GM19452 (cell line): Measurements from ENCODE around the gene GMCL2.

Source experiments
- ATAC-seq: cut with Tn5 transposase; IDR thresholded peaks from one replicate; pipeline ENCODE4 v1.9.1; 2021; ENCODE audit not compliant: unreplicated experiment

The GMCL2 gene

DNA sequence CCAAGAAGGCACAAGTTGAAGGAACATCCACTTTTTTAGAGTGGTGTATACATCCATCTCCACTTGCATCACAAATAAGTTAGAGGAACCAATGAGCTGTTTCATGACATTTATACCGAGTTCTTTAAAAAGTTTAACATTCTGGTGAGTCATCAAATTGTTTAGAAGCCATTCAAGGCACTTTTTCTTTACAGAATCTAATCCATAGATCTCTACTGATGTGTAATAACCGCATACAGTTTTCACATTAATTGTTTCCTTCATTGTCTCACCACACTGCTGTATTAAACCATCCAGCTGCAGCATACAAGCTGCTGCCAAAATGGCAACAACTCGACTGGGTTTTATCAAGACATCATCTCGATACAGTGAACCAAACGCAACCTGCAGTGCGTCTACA is 744 bp downstream of the GMCL2 start:
- ATAC-seq = no peak

DNA sequence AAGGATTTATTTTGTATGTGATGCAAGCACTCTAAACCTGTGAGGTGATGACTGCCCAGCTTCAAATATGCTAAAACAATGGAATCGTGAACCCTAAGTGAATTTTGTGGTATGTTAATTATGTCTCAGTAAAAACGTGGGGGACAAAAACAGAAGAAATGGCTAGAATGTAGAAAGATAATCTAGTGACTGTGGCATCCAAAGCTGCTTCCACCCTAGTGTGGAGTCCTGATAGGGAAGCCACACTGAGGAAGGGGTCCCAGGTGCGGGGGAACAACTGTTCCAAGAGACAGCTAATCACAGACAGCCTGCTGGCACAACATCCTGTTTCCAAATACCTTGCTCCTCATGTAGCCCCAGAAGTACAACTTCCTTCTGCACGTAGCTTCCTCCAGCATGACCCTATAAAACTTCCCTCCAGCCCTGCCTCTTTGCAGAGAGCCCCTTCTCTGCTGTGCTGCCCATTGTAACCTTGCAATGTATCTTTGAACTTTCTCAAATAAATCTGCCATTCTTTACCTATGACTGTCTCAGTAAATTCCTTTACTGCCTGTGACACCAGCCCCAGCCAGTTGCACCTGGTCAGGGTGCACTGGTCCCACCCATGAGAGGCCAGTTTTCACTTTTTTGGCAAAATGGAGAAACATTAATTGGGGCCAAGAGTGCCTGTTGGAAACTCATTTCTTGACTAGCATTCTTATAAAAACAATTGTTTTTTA is 4.9 kb downstream of the GMCL2 start:
- no peak for ATAC-seq

DNA sequence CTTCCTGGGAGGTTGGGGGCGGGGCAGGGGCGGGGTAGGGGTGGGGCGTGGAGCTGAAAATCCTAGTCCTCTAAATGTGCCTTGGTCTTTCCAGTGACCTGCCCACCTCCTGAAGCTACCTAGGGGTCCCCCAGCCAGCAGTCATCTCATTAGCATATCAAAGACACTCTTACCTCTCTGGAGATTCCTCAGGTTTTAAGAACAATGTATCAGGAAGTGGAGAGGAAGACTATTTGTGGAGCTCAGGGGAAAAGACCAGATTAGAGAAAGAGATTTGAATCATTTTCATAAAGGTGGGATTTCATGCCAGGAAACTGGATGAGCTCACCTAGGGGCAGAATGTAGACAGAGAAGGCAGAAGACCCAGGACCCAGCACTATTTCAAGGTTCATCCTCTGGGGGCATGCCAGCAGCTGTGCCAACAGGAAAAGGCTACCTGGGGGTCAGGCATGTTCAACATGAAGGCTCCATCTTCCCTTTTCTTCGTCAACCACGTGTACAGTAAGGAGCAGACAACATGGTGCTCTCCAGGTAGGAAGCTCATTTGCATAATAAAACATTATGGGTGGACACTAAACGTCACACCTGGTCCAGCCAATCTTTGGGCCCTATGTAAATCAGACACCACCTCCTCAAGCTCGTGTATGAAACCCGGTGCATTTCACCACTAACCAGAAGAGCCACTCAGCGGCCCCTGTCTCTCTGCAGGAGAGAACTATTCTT is 6.9 kb downstream of the GMCL2 start:
- ATAC-seq = no peak

DNA sequence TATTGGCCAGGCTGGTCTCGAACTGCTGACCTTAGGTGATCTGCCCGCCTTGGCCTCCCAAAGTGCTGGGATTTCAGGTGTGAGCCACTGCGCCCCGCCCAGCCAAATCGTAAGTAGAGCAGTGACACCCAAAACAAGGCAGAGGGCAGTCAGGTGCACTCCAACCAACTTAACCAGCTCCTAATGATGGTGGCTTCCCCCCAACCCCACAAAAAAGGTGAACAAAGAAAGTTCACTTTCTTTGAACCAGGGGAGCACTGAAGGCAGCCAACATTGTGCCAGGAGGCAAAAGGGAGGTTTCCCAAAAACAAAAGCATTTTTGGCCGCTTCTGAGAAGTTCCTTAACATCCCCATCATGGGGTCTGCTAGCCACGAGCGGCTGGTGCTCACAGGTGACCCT is 9.6 kb downstream of the GMCL2 start:
- ATAC-seq = no peak

DNA sequence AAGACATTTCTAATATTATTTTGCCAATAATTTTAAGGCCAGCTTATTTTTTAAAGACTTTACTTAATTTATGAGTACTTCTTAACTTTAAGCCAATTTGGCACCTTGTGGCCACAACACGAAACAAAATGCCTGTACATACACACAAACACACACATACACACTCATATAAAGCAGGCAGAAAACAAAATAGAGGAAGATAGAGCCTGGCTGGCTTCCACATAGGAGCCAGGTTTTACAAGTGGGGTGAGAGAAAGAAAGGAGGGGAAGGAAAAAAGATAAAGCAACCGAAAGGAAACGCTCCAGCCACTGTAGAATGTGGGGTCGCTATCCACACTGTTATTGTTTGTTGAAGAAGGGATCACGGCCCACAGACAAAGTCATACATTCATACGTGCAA is 10.4 kb downstream of the GMCL2 start:
- no peak for ATAC-seq

DNA sequence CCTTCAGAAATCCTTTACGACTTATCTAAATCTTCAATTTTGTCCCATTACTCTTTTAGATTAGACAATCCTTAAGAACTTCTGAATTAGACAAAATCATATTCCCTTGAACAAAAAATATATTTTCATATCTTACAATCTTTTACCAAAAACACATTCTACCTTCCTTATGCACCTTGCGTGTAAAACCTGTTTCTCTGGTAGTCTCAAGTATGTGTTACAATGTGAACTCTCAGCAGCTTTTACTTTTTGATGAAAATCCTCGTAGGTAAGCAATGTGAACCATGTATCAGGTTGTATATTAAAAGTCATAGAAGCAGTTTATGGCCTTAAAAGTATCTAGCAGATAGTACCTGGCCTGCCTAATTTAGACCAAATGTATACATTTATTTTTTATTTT is 12.7 kb downstream of the GMCL2 start:
- no peak for ATAC-seq

DNA sequence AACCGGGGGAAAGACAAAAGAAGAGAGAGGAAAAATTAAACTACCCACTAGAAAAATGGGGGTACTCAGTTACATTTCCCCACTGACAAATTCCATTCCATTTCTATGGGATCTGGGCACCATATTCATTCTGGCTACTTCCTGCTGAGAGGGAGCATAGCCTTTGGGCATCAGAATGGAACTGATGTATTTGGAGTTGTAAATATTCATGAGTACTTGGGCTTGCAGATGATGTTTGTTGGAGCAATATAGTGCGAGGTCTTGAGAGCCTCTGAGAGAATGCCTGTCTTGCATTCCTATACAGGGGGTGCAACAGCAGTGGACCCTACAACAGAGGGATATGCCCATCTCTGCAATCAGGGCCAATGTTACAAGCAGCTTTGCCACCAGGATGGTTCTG is 16.7 kb downstream of the GMCL2 start:
- ATAC-seq = no peak

DNA sequence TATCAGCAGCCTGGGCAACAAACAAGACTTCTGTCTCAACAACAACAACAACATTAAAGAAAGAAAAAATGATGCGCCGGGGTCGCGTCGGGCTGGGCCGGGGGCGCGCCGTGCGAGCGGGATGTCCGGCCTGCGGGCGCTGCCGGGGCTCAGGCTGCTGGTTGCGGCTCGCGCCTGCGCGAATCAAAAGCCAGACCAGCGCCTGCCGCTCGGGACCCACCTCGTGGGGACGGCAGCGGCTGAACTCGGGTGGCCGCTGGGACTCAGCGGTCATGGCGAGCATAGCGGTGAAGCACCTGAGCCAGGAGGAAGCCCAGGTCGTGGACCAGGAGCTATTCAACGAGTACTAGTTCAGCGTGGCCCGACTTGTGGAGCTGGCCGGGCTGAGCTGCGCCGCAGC is 21.6 kb downstream of the GMCL2 start:
- ATAC-seq = no peak

DNA sequence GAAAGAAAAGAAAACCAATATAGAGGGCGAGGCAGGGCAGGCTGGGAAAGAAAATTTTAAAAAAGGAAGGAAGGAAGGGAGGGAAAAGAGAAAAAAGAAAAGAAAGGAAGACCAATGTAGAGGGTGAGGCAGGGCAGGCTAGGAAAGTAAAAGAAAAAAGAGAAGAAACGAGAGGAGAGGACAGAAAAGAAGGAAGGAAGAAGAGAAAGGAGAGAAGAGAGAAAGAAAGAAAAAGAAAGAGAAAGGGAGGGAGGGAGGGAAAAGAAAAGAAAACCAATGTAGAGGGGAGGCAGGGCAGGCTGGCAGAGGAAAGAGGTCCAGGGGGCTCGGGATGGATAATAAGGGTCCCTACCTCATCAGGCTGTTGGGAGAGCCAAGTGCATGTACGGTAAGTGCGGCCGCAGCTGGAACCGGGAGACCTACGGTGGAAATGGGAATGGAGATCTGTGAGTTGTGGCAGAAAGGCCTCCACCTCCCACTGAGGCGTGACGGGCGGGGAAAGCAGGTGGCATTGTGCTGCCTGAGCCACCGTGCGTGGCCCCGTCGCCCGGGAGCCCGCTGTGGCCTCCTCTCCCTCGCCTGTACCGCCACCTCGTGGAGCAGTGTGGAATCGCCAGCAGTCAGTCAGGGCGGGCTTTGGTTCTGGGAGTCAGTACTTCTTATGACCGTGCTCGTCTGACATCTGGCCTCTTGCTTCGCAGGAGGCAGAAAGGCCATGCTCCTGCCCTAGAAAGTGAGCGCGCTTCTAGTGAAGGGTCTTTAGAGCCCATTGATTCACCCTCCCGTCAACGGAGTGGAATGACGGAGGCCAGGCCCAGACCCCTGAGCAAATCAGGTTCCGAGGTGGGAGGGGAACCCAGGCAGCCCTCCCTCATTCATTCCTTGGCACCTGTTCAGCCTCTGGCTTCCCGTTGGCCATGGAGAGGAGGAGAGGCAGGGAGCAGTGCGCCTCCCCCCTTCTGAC is 23.1 kb downstream of the GMCL2 start:
- ATAC-seq = peak; percentile 90

DNA sequence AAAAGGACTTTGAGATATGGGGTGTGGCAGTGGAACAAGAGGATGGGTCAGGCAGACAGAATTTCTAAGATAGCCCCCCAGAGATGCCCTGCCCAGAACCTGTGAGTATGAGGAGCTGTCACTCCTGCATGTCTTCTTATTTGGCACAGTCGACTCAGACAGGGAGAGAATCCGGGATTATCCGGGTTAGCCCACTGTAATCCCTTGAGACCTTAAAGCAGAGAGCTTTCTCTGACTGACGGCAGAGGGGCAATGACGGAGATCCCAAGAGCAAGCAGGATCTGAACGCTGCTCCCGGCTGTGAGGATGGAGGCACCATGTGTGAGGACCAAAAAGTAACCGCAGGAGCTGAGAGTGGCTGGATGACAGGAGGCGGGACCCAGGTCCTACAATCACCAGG is 24.7 kb downstream of the GMCL2 start:
- no peak for ATAC-seq

DNA sequence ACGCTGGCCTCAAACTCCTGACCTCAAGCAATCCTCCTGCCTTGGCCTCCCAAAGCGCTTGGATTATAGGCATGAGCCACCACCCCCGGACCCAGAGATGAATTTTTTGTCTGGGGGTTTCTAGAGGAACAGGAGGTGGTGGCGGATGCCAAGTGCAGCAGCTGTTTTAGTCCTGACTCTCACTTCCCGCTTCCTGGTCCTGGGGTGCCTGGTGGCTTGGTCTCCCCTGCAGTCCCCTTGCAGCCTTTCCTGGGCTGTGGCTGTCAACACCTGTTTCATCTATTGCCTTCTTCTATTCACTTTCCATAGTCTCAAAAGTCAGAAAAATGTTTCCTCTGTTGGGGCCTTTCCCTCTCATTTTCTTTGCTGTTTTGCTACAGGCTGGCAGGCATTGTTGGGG is 27.0 kb downstream of the GMCL2 start:
- no peak for ATAC-seq

DNA sequence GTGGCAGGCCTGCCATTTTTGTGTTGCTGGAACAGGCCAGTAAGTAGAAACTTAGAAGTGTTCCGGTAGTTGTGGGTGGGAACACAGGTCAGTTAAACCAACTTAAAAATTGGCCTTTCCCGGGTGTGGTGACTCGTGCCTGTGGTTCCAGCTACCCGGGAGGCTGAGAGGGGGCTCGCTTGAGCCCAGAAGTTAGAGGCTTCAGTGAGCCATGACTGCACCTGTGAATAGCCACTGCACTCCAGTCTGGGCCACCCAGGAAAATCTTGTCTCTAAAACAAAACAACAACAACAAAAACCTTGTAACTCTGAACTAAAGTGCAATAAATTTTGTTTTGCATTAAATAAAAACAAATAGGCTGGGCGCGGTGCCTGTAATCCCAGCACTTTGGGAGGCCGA is 32.1 kb downstream of the GMCL2 start:
- ATAC-seq = no peak

DNA sequence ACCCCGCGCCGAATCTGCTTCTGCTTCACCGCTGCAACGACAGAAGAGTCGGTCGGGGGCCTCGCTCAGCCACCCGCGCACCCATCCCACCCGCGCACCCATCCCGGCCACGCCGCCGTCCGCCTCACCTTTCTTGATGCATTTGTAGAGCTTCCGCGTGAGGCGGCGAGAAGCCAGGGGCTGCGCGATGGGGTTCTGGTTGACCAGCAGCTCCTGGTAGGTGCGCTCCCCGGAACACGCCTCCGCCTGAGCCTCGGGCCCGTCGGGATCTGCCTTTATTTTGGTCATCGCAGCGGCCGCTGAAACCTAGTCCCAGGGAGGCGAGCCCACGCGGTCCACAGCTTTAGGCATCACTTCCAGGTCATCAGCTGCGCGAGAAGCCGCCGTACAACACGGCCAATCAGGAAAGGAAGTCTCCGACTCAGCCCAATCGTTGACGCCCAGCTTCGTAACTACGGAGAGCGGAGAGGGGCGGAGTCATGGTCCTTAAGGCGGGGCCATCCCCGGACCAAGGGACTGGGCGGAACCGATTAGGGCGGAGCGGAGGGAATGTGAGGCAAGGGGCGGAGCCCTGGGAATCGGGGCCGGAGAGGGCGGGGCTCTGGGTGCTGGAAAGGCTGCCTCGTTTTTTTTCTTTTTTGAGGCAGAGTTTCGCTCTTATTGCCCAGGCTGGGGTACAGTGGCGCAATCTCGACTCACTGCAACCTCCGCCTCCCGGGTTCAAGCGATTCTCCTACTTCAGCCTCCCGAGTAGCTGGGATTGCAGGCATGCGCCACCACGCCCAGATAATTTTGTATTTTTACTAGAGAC is 33.4 kb downstream of the GMCL2 start, which contains the start of gene NHP2:
TSS of gene NHP2 (minus strand) at position 356 of the 811 bp plus-strand sequence. CDS start at position 288, 68 bp downstream.
- peak; percentile 97 for ATAC-seq

DNA sequence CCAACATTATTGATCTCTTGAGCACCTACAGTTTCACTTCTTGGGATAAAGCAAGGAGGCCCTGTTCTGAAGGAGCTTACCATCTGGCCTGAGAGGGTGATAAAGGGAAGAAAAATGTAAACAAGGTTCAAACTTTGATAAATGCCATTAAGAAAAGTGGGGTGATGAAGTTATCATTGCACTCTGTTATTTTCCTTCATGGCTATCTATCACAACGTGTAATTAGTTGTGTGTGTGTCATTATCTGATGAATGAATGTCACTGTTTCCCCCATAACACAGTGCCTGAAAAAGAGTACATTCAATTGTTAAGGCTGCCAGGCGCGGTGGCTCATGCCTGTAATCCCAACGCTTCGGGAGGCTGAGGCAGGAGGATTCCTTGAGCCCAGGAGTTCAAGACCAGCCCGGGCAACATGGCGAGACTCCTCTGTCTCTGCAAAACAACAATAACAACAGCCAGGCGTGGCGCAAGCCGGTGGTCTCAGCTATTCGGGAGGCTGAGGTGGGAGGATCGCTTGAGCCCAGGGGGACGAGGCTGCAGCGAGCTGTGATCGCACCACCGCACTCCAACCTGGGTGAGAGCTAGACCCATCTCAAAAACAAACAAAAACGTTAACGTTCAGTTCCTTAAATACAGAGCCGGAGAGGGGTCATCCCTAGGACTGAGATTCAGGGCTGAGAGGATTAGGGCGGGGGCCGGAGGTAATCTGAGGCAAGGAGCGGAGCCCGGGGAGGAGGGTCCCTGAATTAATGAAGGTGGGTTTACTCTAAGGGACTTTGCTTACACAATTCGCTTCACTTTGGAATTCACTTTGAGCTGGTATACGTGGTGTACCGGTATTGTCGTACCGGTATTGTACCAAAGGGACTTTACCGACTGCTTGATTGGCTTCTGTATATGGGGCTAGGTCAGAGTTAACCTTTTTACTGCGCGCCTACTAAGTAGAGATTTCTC is 34.4 kb downstream of the GMCL2 start:
- no peak for ATAC-seq

DNA sequence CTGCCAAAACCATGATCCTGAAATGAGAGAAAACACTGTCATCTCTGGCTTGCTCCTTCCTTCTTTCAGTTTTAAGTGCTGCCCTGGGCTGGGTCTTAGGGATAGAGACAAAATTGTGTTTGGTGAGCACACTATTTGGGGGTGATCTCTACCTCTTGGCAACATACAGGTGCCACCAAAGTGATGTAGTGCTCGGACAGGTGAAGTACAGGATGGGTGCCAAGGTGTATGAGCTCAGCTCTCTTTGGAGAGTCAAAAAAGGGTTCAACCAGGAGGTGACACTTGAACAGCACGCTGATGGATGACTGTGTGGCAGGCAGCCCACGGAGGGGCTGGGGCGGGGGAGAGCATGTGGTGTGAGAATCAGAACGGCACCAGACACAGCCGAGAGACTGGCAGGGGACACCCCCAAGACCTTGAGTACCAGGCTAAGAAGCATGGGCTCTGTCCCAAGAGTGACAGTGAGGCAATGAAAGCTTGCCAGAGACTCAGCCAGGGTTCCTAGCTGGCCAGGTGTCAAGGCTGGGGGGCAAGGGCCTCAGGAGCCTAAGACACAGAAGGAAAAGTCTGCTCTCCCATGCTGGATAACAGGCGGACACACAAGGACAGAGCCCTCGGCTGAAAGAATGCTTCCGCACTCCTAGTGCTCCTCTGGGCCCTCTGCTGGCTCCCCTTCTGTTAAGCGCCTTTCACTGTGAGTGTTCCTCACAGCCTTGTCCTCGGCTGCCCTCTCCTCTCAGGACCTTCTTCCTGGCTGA is 36.0 kb downstream of the GMCL2 start:
- ATAC-seq = no peak

DNA sequence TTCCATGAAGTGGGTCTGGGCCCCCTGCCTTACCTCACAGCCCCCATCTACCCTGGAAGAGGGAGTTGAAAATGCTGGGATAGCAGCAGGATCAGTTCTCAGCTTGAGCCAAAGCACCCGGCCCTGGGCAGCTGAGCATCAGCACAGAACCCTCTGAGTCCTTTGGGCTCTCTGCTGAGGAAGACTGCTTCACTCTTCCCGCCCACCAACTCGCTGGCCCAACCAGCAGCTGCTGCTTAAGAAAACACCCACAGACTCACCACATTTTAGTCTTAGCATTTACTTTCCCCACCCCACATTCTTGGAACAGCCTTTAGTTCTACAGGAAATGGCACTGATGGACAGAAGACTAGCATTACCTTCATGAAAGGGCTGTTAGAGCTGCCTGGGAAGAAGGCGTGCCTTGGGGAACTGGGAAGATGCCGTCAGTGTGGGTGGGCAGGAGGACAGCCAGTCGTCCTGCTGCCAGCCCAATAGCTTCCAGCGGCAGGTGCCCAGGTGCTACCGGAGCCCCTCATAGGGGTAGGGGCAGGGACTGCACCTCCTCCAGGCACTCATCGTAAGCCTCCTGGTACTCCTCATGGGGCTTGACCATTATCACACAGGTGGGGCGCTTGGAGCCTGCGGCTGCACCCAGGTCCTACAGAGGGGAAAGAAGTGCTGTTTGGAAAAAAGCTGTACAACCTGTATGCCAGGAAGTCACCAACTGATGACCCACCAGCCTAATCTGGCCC is 37.8 kb downstream of the GMCL2 start:
- ATAC-seq = no peak

DNA sequence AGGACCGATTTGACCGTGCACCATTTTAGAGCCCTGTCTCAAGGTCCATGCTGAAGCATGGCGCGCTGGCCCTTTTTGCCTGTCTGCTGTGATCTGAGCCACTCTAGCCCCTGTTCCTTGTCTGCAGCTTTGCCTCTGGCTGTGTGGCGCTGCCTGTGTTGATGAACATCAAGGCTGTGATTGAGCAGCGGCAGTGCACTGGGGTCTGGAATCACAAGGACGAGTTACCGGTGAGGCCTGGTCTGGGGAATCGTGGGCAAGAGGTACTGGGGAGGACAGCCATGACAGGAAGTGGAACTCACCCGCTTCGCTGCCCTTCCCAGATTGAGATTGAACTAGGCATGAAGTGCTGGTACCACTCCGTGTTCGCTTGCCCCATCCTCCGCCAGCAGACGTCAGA is 39.8 kb downstream of the GMCL2 start:
- no peak for ATAC-seq
